HepG2 (cell line): ENCODE results near the gene FGF19.

ENCODE experiments used
- E2F1 ChIP-seq: sonication (generic); formaldehyde crosslinking; IDR thresholded peaks from 2 replicates; pipeline ENCODE4 v1.5.0; 2020; ENCODE audit warnings: missing genetic modification reagents
- HDAC2 ChIP-seq: sonication (generic); formaldehyde crosslinking; IDR thresholded peaks from 2 replicates; pipeline ENCODE4 v1.4.0; 2020; ENCODE audit warnings: missing genetic modification reagents
- MEIS1 ChIP-seq: sonication (generic); formaldehyde crosslinking; IDR thresholded peaks from 2 replicates; pipeline ENCODE4 v1.9.0; 2021; ENCODE audit warnings: mild to moderate bottlenecking, missing genetic modification reagents, moderate library complexity, borderline replicate concordance
- NFAT5 ChIP-seq: sonication (generic); formaldehyde crosslinking; IDR thresholded peaks from 2 replicates; pipeline ENCODE4 v1.4.0; 2020; ENCODE audit warnings: missing genetic modification reagents
- PHF20 ChIP-seq: sonication (generic); formaldehyde crosslinking; IDR thresholded peaks from 2 replicates; pipeline ENCODE4 v1.5.0; 2020; ENCODE audit warnings: mild to moderate bottlenecking, missing genetic modification reagents
- SMC3 ChIP-seq: IDR thresholded peaks from 2 replicates; pipeline ENCODE4 v1.6.1; 2011; ENCODE audit warnings: low read length, improper control_type of control experiment
- TOPORS ChIP-seq: sonication (generic); formaldehyde crosslinking; IDR thresholded peaks from 2 replicates; pipeline ENCODE4 v1.8.0; 2023; ENCODE audit warnings: mild to moderate bottlenecking, missing genetic modification reagents
- ZNF563 ChIP-seq: sonication (generic); formaldehyde crosslinking; IDR thresholded peaks from 2 replicates; pipeline ENCODE4 v1.8.0; 2022; ENCODE audit warnings: mild to moderate bottlenecking, moderate library complexity, missing genetic modification reagents
- ZNF687 ChIP-seq: sonication (generic); formaldehyde crosslinking; IDR thresholded peaks from 2 replicates; pipeline ENCODE4 v1.5.1; 2020; ENCODE audit warnings: mild to moderate bottlenecking, missing genetic modification reagents, moderate library complexity
- ZNF772 ChIP-seq: sonication (generic); formaldehyde crosslinking; IDR thresholded peaks from 2 replicates; pipeline ENCODE4 v1.5.0; 2020; ENCODE audit warnings: mild to moderate bottlenecking, missing genetic modification reagents
- ZNF788 ChIP-seq: sonication (generic); formaldehyde crosslinking; IDR thresholded peaks from 2 replicates; pipeline ENCODE4 v1.5.0; 2020; ENCODE audit warnings: mild to moderate bottlenecking, missing genetic modification reagents, borderline replicate concordance
- TF ChIP-seq, protein P1 (sequence below): sonication (generic); formaldehyde crosslinking; IDR thresholded peaks from 2 replicates; pipeline ENCODE4 v1.5.0; 2020; ENCODE audit warnings: mild to moderate bottlenecking, missing genetic modification reagents, moderate library complexity
- TF ChIP-seq, protein P2 (sequence below): sonication (generic); formaldehyde crosslinking; IDR thresholded peaks from 2 replicates; pipeline ENCODE4 v1.4.0; 2020; ENCODE audit warnings: missing genetic modification reagents

DNA sequence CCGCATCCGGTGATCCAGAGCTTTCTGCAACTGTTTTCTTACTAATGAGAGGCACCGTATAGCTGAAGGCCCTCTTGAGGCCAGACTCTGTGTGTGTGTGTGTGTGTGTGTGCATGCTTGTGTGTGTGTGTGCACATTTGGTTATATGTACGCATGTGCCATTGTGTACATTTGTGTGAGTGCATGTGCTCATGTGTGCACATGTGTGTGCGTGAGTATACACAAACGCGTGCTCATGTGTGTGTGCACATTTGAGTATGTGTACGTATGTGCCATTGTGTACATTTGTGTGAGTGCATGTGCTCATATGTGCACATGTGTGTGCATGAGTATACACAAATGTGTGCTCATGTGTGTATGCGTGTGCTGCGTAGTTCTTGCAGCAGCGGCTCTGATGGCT is 12.3 kb upstream of the FGF19 start:
- TF ChIP-seq ZNF687 (CRISPR knock-in tag): no peak
- TF ChIP-seq SMC3: no peak
- no peak for TF ChIP-seq ZNF788
- no peak for TF ChIP-seq TOPORS (CRISPR knock-in tag)
- TF ChIP-seq E2F1 (CRISPR knock-in tag): no peak
- TF ChIP-seq, protein P1, sequence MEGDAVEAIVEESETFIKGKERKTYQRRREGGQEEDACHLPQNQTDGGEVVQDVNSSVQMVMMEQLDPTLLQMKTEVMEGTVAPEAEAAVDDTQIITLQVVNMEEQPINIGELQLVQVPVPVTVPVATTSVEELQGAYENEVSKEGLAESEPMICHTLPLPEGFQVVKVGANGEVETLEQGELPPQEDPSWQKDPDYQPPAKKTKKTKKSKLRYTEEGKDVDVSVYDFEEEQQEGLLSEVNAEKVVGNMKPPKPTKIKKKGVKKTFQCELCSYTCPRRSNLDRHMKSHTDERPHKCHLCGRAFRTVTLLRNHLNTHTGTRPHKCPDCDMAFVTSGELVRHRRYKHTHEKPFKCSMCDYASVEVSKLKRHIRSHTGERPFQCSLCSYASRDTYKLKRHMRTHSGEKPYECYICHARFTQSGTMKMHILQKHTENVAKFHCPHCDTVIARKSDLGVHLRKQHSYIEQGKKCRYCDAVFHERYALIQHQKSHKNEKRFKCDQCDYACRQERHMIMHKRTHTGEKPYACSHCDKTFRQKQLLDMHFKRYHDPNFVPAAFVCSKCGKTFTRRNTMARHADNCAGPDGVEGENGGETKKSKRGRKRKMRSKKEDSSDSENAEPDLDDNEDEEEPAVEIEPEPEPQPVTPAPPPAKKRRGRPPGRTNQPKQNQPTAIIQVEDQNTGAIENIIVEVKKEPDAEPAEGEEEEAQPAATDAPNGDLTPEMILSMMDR (CRISPR knock-in tag): no peak
- TF ChIP-seq, protein P2, sequence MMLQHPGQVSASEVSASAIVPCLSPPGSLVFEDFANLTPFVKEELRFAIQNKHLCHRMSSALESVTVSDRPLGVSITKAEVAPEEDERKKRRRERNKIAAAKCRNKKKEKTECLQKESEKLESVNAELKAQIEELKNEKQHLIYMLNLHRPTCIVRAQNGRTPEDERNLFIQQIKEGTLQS: no peak
- TF ChIP-seq ZNF772 (CRISPR knock-in tag): no peak
- TF ChIP-seq ZNF563 (CRISPR knock-in tag): no peak
- TF ChIP-seq NFAT5 (CRISPR knock-in tag): no peak
- no peak for TF ChIP-seq MEIS1 (CRISPR knock-in tag)
- TF ChIP-seq HDAC2: no peak
- TF ChIP-seq PHF20: no peak
